BLaER1 treated with 17β-estradiol and CSF1 and Interleukin-3, amounts not matched to agents 10 nM and 100 nM (cell line): ENCODE results near the gene ADAM10.
"Not testable (repeated sequence)": the region's sequence is repeated elsewhere in the genome, so short reads cannot be mapped to it uniquely, and the experiment has no call there.

Experiments used
- H3K27ac ChIP-seq, 11 experiments: shearing (Covaris generic); formaldehyde crosslinking; 2 replicates each; pipeline ENCODE4 v1.8.1; 2022
- H3K27me3 ChIP-seq, 11 experiments: shearing (Covaris generic); formaldehyde crosslinking; 2 replicates each; pipeline ENCODE4 v1.8.1; 2022
- H3K36me3 ChIP-seq, 11 experiments: shearing (Covaris generic); formaldehyde crosslinking; 2 replicates each; pipeline ENCODE4 v1.8.1; 2022
- H3K4me1 ChIP-seq, 10 experiments: shearing (Covaris generic); formaldehyde crosslinking; 2 replicates each; pipeline ENCODE4 v1.8.1; 2022
- H3K4me2 ChIP-seq, 11 experiments: shearing (Covaris generic); formaldehyde crosslinking; 2 replicates each; pipeline ENCODE4 v1.8.1; 2022
- H3K4me3 ChIP-seq, 10 experiments: shearing (Covaris generic); formaldehyde crosslinking; 2 replicates each; pipeline ENCODE4 v1.8.1; 2022
- H3K9ac ChIP-seq, 11 experiments: shearing (Covaris generic); formaldehyde crosslinking; 2 replicates each; pipeline ENCODE4 v1.8.1; 2022
- H3K9me3 ChIP-seq, 11 experiments: shearing (Covaris generic); formaldehyde crosslinking; replicated peaks in 1 of 11; 2 replicates each; pipeline ENCODE4 v1.8.1; 2022
- H4K20me1 ChIP-seq, 11 experiments: shearing (Covaris generic); formaldehyde crosslinking; 2 replicates each; pipeline ENCODE4 v1.8.1; 2022
- Cebpa-rat ChIP-seq, 11 experiments: shearing (Covaris generic); IDR thresholded peaks; 2 replicates each; pipeline ENCODE4 v1.8.1; 2022

ADAM10 gene

GRCh38 chr15:58775402-58775801, 25.9 kb upstream of the ADAM10 start:
- no peak for TF ChIP-seq Cebpa-rat (IDR thresholded peaks at IDR 0.05)
- peak overlapping the region in 6 of 11 experiments; percentile 2 to 98 (median 87); a peak in 8 of 22 replicates for H3K4me2 ChIP-seq

GRCh38 chr15:58773024-58773423, 23.5 kb upstream of the ADAM10 start:
- Histone ChIP-seq H3K4me3 (peak overlapping the region; percentile 92 to 100 (median 95)), H3K4me2 (peak overlapping the region; percentile 81 to 100 (median 94)), H3K36me3 (no peaks in the 10 kb centered on the region), H3K4me1 (peaks cover 34 to 62% (median 49%) of the 10 kb centered on the region in 10 experiments), H3K27ac (no peak overlapping the region), H4K20me1 (peaks cover 0 to 56% (median 0%) of the 10 kb centered on the region in 11 experiments; a peak in 5 of 22 replicates), H3K27me3 (no peaks in the 10 kb centered on the region), H3K9ac (peak overlapping the region in 10 of 11 experiments; percentile 33 to 95 (median 89); a peak in 16 of 22 replicates), H3K9me3 (peaks cover 0 to 7% (median 0%) of the 10 kb centered on the region in 11 experiments; a peak in 4 of 22 replicates)
- no peak for TF ChIP-seq Cebpa-rat (IDR thresholded peaks at IDR 0.05)

More at GRCh38 chr15:58775402-58775801, 25.9 kb upstream of the ADAM10 start:
- Histone ChIP-seq H3K9ac (no peak overlapping the region), H3K27ac (no peak overlapping the region), H4K20me1 (peaks cover 0 to 80% (median 0%) of the 10 kb centered on the region in 11 experiments; a peak in 5 of 22 replicates), H3K27me3 (no peaks in the 10 kb centered on the region), H3K4me3 (no peak overlapping the region), H3K9me3 (no peaks in the 10 kb centered on the region; a peak in 1 of 22 replicates), H3K36me3 (peaks cover 0 to 22% (median 14%) of the 10 kb centered on the region in 11 experiments; a peak in 14 of 22 replicates), H3K4me1 (peaks cover 29 to 52% (median 43%) of the 10 kb centered on the region in 10 experiments)

DNA sequence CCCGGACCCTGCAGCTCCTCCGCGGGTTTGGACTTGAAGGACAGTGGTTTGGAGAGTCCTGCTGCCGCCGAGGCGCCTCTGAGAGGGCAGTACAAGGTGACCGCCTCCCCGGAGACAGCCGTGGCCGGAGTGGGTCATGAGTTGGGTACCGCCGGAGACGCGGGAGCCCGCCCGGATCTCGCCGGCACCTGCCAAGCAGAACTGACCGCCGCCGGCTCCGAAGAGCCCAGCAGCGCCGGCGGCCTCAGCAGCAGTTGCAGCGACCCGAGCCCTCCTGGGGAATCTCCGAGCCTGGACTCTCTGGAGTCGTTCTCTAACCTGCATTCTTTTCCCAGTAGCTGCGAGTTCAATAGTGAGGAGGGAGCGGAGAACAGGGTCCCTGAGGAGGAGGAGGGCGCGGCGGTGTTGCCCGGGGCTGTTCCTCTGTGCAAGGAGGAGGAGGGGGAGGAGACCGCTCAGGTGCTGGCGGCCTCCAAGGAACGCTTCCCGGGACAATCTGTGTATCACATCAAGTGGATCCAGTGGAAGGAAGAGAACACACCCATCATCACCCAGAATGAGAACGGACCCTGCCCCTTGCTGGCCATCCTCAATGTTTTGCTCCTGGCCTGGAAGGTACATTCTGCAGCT, 22.2 kb upstream of the ADAM10 start:
- Histone ChIP-seq H4K20me1 (peaks cover 0 to 43% (median 0%) of the 10 kb centered on the region in 11 experiments; a peak in 5 of 22 replicates), H3K4me1 (peaks cover 29 to 52% (median 42%) of the 10 kb centered on the region in 10 experiments), H3K36me3 (no peaks in the 10 kb centered on the region), H3K9ac (peak overlapping the region; percentile 78 to 95 (median 89)), H3K4me2 (peak overlapping the region; percentile 81 to 100 (median 94)), H3K4me3 (peak overlapping the region; percentile 92 to 100 (median 95)), H3K9me3 (peaks cover 0 to 7% (median 0%) of the 10 kb centered on the region in 11 experiments; a peak in 4 of 22 replicates), H3K27me3 (no peaks in the 10 kb centered on the region), H3K27ac (peak overlapping the region; percentile 72 to 87 (median 82))
- no peak for TF ChIP-seq Cebpa-rat (IDR thresholded peaks at IDR 0.05)

- peak within 1 kb of the TSS; percentile 81 to 100 (median 94) for H3K4me2 ChIP-seq
- H3K27ac ChIP-seq, result peak within 1 kb of the TSS; percentile 72 to 87 (median 82)
- peaks cover 29 to 45% (median 39%) of the 10 kb centered on the region in 10 experiments for H3K4me1 ChIP-seq
- H3K9me3 ChIP-seq, result peaks cover 0 to 11% (median 3%) of the 10 kb centered on the region in 11 experiments; a peak in 6 of 22 replicates
- H3K36me3 ChIP-seq, result no peaks in the 10 kb centered on the region
- no peak for TF ChIP-seq Cebpa-rat (IDR thresholded peaks at IDR 0.05)
- H3K4me3 ChIP-seq, result peak within 1 kb of the TSS; percentile 92 to 100 (median 95)
- no peaks in the 10 kb centered on the region for H3K27me3 ChIP-seq
- peaks cover 0 to 36% (median 0%) of the 10 kb centered on the region in 11 experiments; a peak in 5 of 22 replicates for H4K20me1 ChIP-seq
- H3K9ac ChIP-seq, result peak within 1 kb of the TSS; percentile 78 to 95 (median 89)
Observed at GRCh38 chr15:58770857-58771620, 21.5 kb upstream of the ADAM10 start, which contains the start of gene MINDY2. MINDY2 (plus strand) TSS chr15:58771302; CDS start chr15:58771396, 94 bp downstream.

DNA sequence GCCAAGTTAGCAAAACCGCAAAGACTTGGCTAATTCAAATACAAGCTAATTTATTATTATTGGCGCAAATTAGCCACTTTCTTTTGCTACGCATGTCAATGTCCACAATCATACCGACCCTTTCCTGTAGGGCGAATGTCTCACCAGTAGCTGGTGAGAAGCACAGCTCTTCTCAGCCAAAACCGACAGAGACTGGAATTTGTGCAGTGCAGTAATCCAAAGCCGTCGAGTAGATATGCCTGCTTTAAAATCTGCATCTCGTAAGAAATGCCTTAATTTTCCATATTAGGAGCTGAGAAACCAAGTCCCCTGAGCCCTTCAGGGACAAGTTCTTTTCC, 21.0 kb upstream of the ADAM10 start:
- peak overlapping the region; percentile 58 to 87 (median 82) for H3K27ac ChIP-seq
- H3K4me2 ChIP-seq, result peak overlapping the region; percentile 64 to 100 (median 88)
- H3K4me1 ChIP-seq, result peaks cover 29 to 43% (median 39%) of the 10 kb centered on the region in 10 experiments
- no peaks in the 10 kb centered on the region; a peak in 1 of 22 replicates for H3K36me3 ChIP-seq
- H3K9ac ChIP-seq, result peak overlapping the region; percentile 69 to 92 (median 88)
- peak overlapping the region; percentile 92 to 100 (median 95) for H3K4me3 ChIP-seq
- H3K9me3 ChIP-seq, result peaks cover 2 to 15% (median 7%) of the 10 kb centered on the region in 11 experiments; a peak in 20 of 22 replicates
- no peaks in the 10 kb centered on the region for H3K27me3 ChIP-seq
- H4K20me1 ChIP-seq, result peaks cover 0 to 31% (median 0%) of the 10 kb centered on the region in 11 experiments; a peak in 5 of 22 replicates
- TF ChIP-seq Cebpa-rat (IDR thresholded peaks at IDR 0.05), result no peak

GRCh38 chr15:58768601-58769004, 19.1 kb upstream of the ADAM10 start:
- H3K4me2 ChIP-seq, H3K27ac ChIP-seq, H3K36me3 ChIP-seq, H3K4me3 ChIP-seq, H3K9ac ChIP-seq, H3K27me3 ChIP-seq: not testable (repeated sequence)
- Histone ChIP-seq H4K20me1 (peaks cover 0 to 12% (median 0%) of the 10 kb centered on the region in 11 experiments; a peak in 4 of 22 replicates), H3K9me3 (peaks cover 21 to 34% (median 25%) of the 10 kb centered on the region in 11 experiments), H3K4me1 (peaks cover 16 to 28% (median 23%) of the 10 kb centered on the region in 10 experiments)

GRCh38 chr15:58766290-58766689, 16.8 kb upstream of the ADAM10 start:
- H3K36me3 ChIP-seq, result no peaks in the 10 kb centered on the region; a peak in 1 of 22 replicates
- no peak overlapping the region for H3K9ac ChIP-seq
- H3K4me2 ChIP-seq, result no peak overlapping the region
- H3K27ac ChIP-seq, result no peak overlapping the region
- H3K4me3 ChIP-seq, result no peak overlapping the region
- H3K9me3 ChIP-seq, result peaks cover 30 to 46% (median 37%) of the 10 kb centered on the region in 11 experiments
- no peak for TF ChIP-seq Cebpa-rat (IDR thresholded peaks at IDR 0.05)
- H4K20me1 ChIP-seq, result no peaks in the 10 kb centered on the region
- H3K27me3 ChIP-seq, result no peaks in the 10 kb centered on the region
- H3K4me1 ChIP-seq, result peaks cover 7 to 13% (median 9%) of the 10 kb centered on the region in 10 experiments; a peak in 18 of 20 replicates

GRCh38 chr15:58764468-58764867, 15.0 kb upstream of the ADAM10 start:
- no peak for TF ChIP-seq Cebpa-rat (IDR thresholded peaks at IDR 0.05)
- H3K4me2 ChIP-seq, result no peak overlapping the region

More at GRCh38 chr15:58764468-58764867, 15.0 kb upstream of the ADAM10 start:
- Histone ChIP-seq H3K27ac (no peak overlapping the region), H4K20me1 (no peaks in the 10 kb centered on the region), H3K9ac (no peak overlapping the region), H3K4me3 (no peak overlapping the region), H3K27me3 (no peaks in the 10 kb centered on the region), H3K9me3 (peaks cover 30 to 52% (median 40%) of the 10 kb centered on the region in 11 experiments), H3K4me1 (peaks cover 0 to 15% (median 8%) of the 10 kb centered on the region in 10 experiments; a peak in 8 of 20 replicates), H3K36me3 (no peaks in the 10 kb centered on the region; a peak in 1 of 22 replicates)
